ENCODE measurements around the gene SEPTIN1. TPM values are rescaled to one million over a fixed set of nuclear protein-coding genes. Genes with fewer than 3 reads are reported as not detected.

The SEPTIN1 gene
- total RNA-seq, 1 donor from 2014 or later: 2.9 TPM

GRCh38 chr16:30366511-30366910, 15.8 kb downstream of the SEPTIN1 start:
- Mint-ChIP-seq H3K4me3 (ENCODE audit: unreplicated experiment) (peak overlapping the region; percentile 98), H3K4me1 (ENCODE audit: low read depth, unreplicated experiment) (peaks cover 22% of the 10 kb centered on the region), H3K27me3 (ENCODE audit: unreplicated experiment) (peaks cover 19% of the 10 kb centered on the region)

GRCh38 chr16:30365200-30365599, 17.2 kb downstream of the SEPTIN1 start:
- H3K27ac Mint-ChIP-seq (ENCODE audit: unreplicated experiment): no peak overlapping the region
- no peak for TF ChIP-seq CTCF (IDR thresholded peaks at IDR 0.05; ENCODE audit: partially characterized antibody, unreplicated experiment)
- H3K4me1 Mint-ChIP-seq (ENCODE audit: low read depth, unreplicated experiment): peaks cover 17% of the 10 kb centered on the region
- peaks cover 11% of the 10 kb centered on the region for H3K27me3 Mint-ChIP-seq (ENCODE audit: unreplicated experiment)
- H3K4me3 Mint-ChIP-seq (ENCODE audit: unreplicated experiment): peak overlapping the region; percentile 56
- no peak for DNase-seq
- no peaks in the 10 kb centered on the region for H3K36me3 Mint-ChIP-seq (ENCODE audit: unreplicated experiment)
- H3K9me3 Mint-ChIP-seq (ENCODE audit: unreplicated experiment): peaks cover 2% of the 10 kb centered on the region

More at GRCh38 chr16:30366511-30366910, 15.8 kb downstream of the SEPTIN1 start:
- peaks cover 3% of the 10 kb centered on the region for H3K36me3 Mint-ChIP-seq (ENCODE audit: unreplicated experiment)
- TF ChIP-seq CTCF (IDR thresholded peaks at IDR 0.05; ENCODE audit: partially characterized antibody, unreplicated experiment): no peak
- DNase-seq: no peak
- H3K9me3 Mint-ChIP-seq (ENCODE audit: unreplicated experiment): peaks cover 9% of the 10 kb centered on the region
- no peak overlapping the region for H3K27ac Mint-ChIP-seq (ENCODE audit: unreplicated experiment)

- Mint-ChIP-seq H3K9me3 (ENCODE audit: unreplicated experiment) (peaks cover 3% of the 10 kb centered on the region), H3K4me1 (ENCODE audit: low read depth, unreplicated experiment) (peaks cover 6% of the 10 kb centered on the region), H3K4me3 (ENCODE audit: unreplicated experiment) (no peak overlapping the region), H3K27me3 (ENCODE audit: unreplicated experiment) (peaks cover 9% of the 10 kb centered on the region), H3K36me3 (ENCODE audit: unreplicated experiment) (no peaks in the 10 kb centered on the region), H3K27ac (ENCODE audit: unreplicated experiment) (no peak overlapping the region)
- no peak for TF ChIP-seq CTCF (IDR thresholded peaks at IDR 0.05; ENCODE audit: partially characterized antibody, unreplicated experiment)
- no peak for DNase-seq
These were observed 21.2 kb downstream of the SEPTIN1 start for GRCh38 chr16:30361180-30361579.

- DNase-seq: no peak
- no peak for TF ChIP-seq CTCF (IDR thresholded peaks at IDR 0.05; ENCODE audit: partially characterized antibody, unreplicated experiment)
- Mint-ChIP-seq H3K27me3 (ENCODE audit: unreplicated experiment) (peaks cover 7% of the 10 kb centered on the region), H3K27ac (ENCODE audit: unreplicated experiment) (no peak overlapping the region), H3K4me3 (ENCODE audit: unreplicated experiment) (no peak overlapping the region), H3K9me3 (ENCODE audit: unreplicated experiment) (peaks cover 10% of the 10 kb centered on the region), H3K36me3 (ENCODE audit: unreplicated experiment) (no peaks in the 10 kb centered on the region), H3K4me1 (ENCODE audit: low read depth, unreplicated experiment) (peaks cover 9% of the 10 kb centered on the region)
These were observed 22.5 kb downstream of the SEPTIN1 start for GRCh38 chr16:30359871-30360170.

GRCh38 chr16:30358990-30359870, 23.1 kb downstream of the SEPTIN1 start:
- no peaks in the 10 kb centered on the region for H3K36me3 Mint-ChIP-seq (ENCODE audit: unreplicated experiment)
- DNase-seq: no peak
- no peak for TF ChIP-seq CTCF (IDR thresholded peaks at IDR 0.05; ENCODE audit: partially characterized antibody, unreplicated experiment)
- peaks cover 15% of the 10 kb centered on the region for H3K9me3 Mint-ChIP-seq (ENCODE audit: unreplicated experiment)
- H3K27ac Mint-ChIP-seq (ENCODE audit: unreplicated experiment): no peak overlapping the region
- no peak overlapping the region for H3K4me3 Mint-ChIP-seq (ENCODE audit: unreplicated experiment)
- H3K4me1 Mint-ChIP-seq (ENCODE audit: low read depth, unreplicated experiment): peaks cover 10% of the 10 kb centered on the region
- H3K27me3 Mint-ChIP-seq (ENCODE audit: unreplicated experiment): peaks cover 11% of the 10 kb centered on the region

Data from glutamatergic neuron (in vitro differentiated cells).